H1 (cell line): ENCODE measurements around the gene NOX5. TPM values are rescaled to one million over a fixed set of nuclear protein-coding genes. Genes with fewer than 3 reads are reported as not detected.

ENCODE experiments used
- CTCF ChIA-PET: fragments of 300-600 bp; sonication (Branson Sonifier 250); formaldehyde crosslinking; loops from one replicate; lab custom pipeline; 2021; ENCODE audit not compliant: partially characterized antibody; lab: Charles Lee
- POLR2A ChIA-PET: fragments of 300-600 bp; sonication (Branson Sonifier 250); formaldehyde crosslinking; loops from one replicate; lab custom pipeline; 2021; ENCODE audit warnings: inconsistent platforms; ENCODE audit not compliant: partially characterized antibody; lab: Charles Lee
- DNase-seq, 2 experiments: peaks; one replicate each; pipeline versions ENCODE4 v3.0.0 to v3.0.0-alpha.2; 2010 to 2022; ENCODE audit warnings: low spot score in 2 of 2, low read depth in 1 of 2, mixed read lengths in 1 of 2
- FAIRE-seq: peaks from 2 replicates; lab custom pipeline; 2011; peaks lifted over from hg19 to GRCh38; lab: Jason Lieb, UNC
- H2AFZ ChIP-seq: 2 replicates; pipeline ENCODE4 v1.8.1; 2012; ENCODE audit warnings: low read length, inconsistent platforms
- H2AK5ac ChIP-seq: 2 replicates; pipeline ENCODE4 v1.6.1; 2013; ENCODE audit warnings: low read depth, low read length
- H2BK120ac ChIP-seq: replicated peaks from 2 replicates; pipeline ENCODE3; 2013; ENCODE audit warnings: low read depth, low read length, inconsistent platforms
- H2BK12ac ChIP-seq: 2 replicates; pipeline ENCODE4 v1.6.1; 2013; ENCODE audit warnings: low read depth, low read length
- H2BK15ac ChIP-seq: 2 replicates; pipeline ENCODE4 v1.6.1; 2013; ENCODE audit warnings: low read length
- H2BK20ac ChIP-seq: 2 replicates; pipeline ENCODE4 v1.6.1; 2013; ENCODE audit warnings: low read length
- H2BK5ac ChIP-seq: 2 replicates; pipeline ENCODE4 v1.6.1; 2013; ENCODE audit warnings: low read depth, low read length
- H3K14ac ChIP-seq: 2 replicates; pipeline ENCODE4 v1.6.1; 2013; ENCODE audit warnings: inconsistent platforms; ENCODE audit not compliant: insufficient read length
- H3K18ac ChIP-seq: 2 replicates; pipeline ENCODE4 v1.6.1; 2013; ENCODE audit warnings: low read length; ENCODE audit errors: extremely low read depth
- H3K23ac ChIP-seq: 2 replicates; pipeline ENCODE4 v1.6.1; 2013; ENCODE audit warnings: inconsistent platforms; ENCODE audit not compliant: insufficient read length
- H3K23me2 ChIP-seq: 2 replicates; pipeline ENCODE4 v1.6.1; 2013; ENCODE audit warnings: low read depth, low read length
- H3K27ac ChIP-seq: 2 replicates; pipeline ENCODE4 v1.6.1; 2011; ENCODE audit warnings: low read depth, low read length, inconsistent platforms
- H3K27me3 ChIP-seq, 4 experiments: replicated peaks in 1 of 4; 1 replicate in 1 of 4; 2 replicates in 3 of 4; pipeline versions ENCODE4 v1.6.1 to v1.8.1; 2011 to 2013; ENCODE audit warnings: low read length in 3 of 4, mild to moderate bottlenecking in 3 of 4, inconsistent platforms in 2 of 4, mixed read lengths in 2 of 4, moderate library complexity in 1 of 4; ENCODE audit not compliant: control insufficient read depth in 3 of 4, insufficient read depth in 3 of 4; ENCODE audit errors: extremely low read depth in 1 of 4
- H3K36me3 ChIP-seq, 4 experiments: 2 replicates each; pipeline versions ENCODE4 v1.6.1 to v1.8.1; 2011 to 2013; ENCODE audit warnings: mild to moderate bottlenecking in 4 of 4, low read length in 3 of 4, moderate library complexity in 2 of 4, control low read depth in 1 of 4, inconsistent platforms in 1 of 4; ENCODE audit not compliant: insufficient read depth in 4 of 4, control insufficient read depth in 2 of 4
- H3K4ac ChIP-seq: replicated peaks from 2 replicates; pipeline ENCODE3; 2013; ENCODE audit warnings: low read length, low read depth, mixed read lengths, inconsistent platforms; ENCODE audit not compliant: insufficient read length
- H3K4me1 ChIP-seq, 4 experiments: replicated peaks in 1 of 4; 1 replicate in 1 of 4; 2 replicates in 3 of 4; pipeline versions ENCODE4 v1.6.1 to v1.8.1; 2011 to 2013; ENCODE audit warnings: low read length in 3 of 4, inconsistent platforms in 2 of 4, mixed read lengths in 1 of 4; ENCODE audit not compliant: insufficient read depth in 4 of 4, control insufficient read depth in 3 of 4
- H3K4me2 ChIP-seq, 2 experiments: 2 replicates each; pipeline versions ENCODE4 v1.6.1 to v1.8.1; 2011 to 2013; ENCODE audit warnings: low read depth in 2 of 2, low read length in 2 of 2, control low read depth in 1 of 2, inconsistent platforms in 1 of 2, mild to moderate bottlenecking in 1 of 2; ENCODE audit not compliant: insufficient read depth in 1 of 2
- H3K4me3 ChIP-seq, 4 experiments: fragments of 200-600, 300-600 bp in 1 of 4; sonication (generic), shearing (Covaris generic), sonication (Bioruptor Twin) in 1 of 4; 2 replicates each; pipeline versions ENCODE4 v1.5.1 to v1.8.1; 2011 to 2016; ENCODE audit warnings: low read length in 4 of 4, low read depth in 3 of 4, control low read depth in 2 of 4, inconsistent platforms in 2 of 4, mild to moderate bottlenecking in 2 of 4, mixed read lengths in 1 of 4, moderate library complexity in 1 of 4; ENCODE audit not compliant: insufficient read depth in 2 of 4; ENCODE audit errors: extremely low read depth in 1 of 4
- H3K56ac ChIP-seq: replicated peaks from 2 replicates; pipeline ENCODE3; 2013; ENCODE audit warnings: low read depth, mild to moderate bottlenecking, mixed read lengths, low read length, inconsistent platforms; ENCODE audit not compliant: insufficient read length
- H3K79me1 ChIP-seq: 2 replicates; pipeline ENCODE4 v1.6.1; 2013; ENCODE audit warnings: low read depth, low read length, control low read depth
- H3K79me2 ChIP-seq, 2 experiments: 2 replicates each; pipeline versions ENCODE4 v1.6.1 to v1.8.1; 2012 to 2013; ENCODE audit warnings: low read length in 2 of 2, mild to moderate bottlenecking in 2 of 2, inconsistent platforms in 1 of 2; ENCODE audit not compliant: insufficient read depth in 2 of 2, control insufficient read depth in 1 of 2
- H3K9ac ChIP-seq, 4 experiments: replicated peaks in 1 of 4; 1 replicate in 1 of 4; 2 replicates in 3 of 4; pipeline versions ENCODE4 v1.6.1 to v1.8.1; 2011 to 2013; ENCODE audit warnings: low read depth in 3 of 4, low read length in 3 of 4, control low read depth in 2 of 4, mild to moderate bottlenecking in 2 of 4, moderate library complexity in 2 of 4, inconsistent platforms in 1 of 4; ENCODE audit errors: extremely low read depth in 1 of 4
- H3K9me3 ChIP-seq, 2 experiments: 2 replicates each; pipeline versions ENCODE4 v1.6.1 to v1.8.1; 2012 to 2013; ENCODE audit warnings: mild to moderate bottlenecking in 2 of 2, moderate library complexity in 2 of 2, control low read depth in 1 of 2, inconsistent platforms in 1 of 2, low read depth in 1 of 2, low read length in 1 of 2, mixed read lengths in 1 of 2; ENCODE audit not compliant: insufficient read depth in 2 of 2
- H4K20me1 ChIP-seq, 2 experiments: replicated peaks in 1 of 2; 2 replicates each; pipeline versions ENCODE3 to v1.8.1; 2011 to 2013; ENCODE audit warnings: inconsistent platforms in 2 of 2, low read length in 2 of 2, mild to moderate bottlenecking in 1 of 2; ENCODE audit not compliant: insufficient read depth in 2 of 2, control insufficient read depth in 1 of 2
- H4K5ac ChIP-seq: 2 replicates; pipeline ENCODE4 v1.6.1; 2013; ENCODE audit warnings: low read length, low read depth, mixed read lengths, inconsistent platforms; ENCODE audit not compliant: insufficient read length
- H4K8ac ChIP-seq: 2 replicates; pipeline ENCODE4 v1.8.0; 2013; ENCODE audit warnings: mild to moderate bottlenecking, moderate library complexity, low read length, inconsistent platforms; ENCODE audit not compliant: insufficient read depth; ENCODE audit errors: extremely low read depth
- H4K91ac ChIP-seq: replicated peaks from 2 replicates; pipeline ENCODE3; 2013; ENCODE audit warnings: low read length, mixed read lengths, inconsistent platforms; ENCODE audit not compliant: insufficient read length
- BACH1 ChIP-seq: IDR thresholded peaks from 2 replicates; pipeline ENCODE4 v1.6.1; 2012; ENCODE audit warnings: low read length, improper control_type of control experiment
- CTBP2 ChIP-seq: IDR thresholded peaks from 2 replicates; pipeline ENCODE4 v1.7.0; 2011; ENCODE audit warnings: borderline replicate concordance, mild to moderate bottlenecking, moderate library complexity, mixed read lengths, low read length; ENCODE audit not compliant: insufficient read depth, insufficient read length
- WGBS, 2 experiments: shearing (Covaris generic) in 1 of 2; methylation state at CpG; one replicate each; pipeline versions ENCODE4 v1.1.6 to v1.1.7; 2013 to 2015; ENCODE audit warnings: low lambda C conversion rate in 2 of 2, mixed read lengths in 2 of 2, inconsistent platforms in 1 of 2, low coverage in 1 of 2, missing lambda C conversion rate in 1 of 2; ENCODE audit not compliant: insufficient replicate concordance in 2 of 2, insufficient coverage in 1 of 2, insufficient read length in 1 of 2; ENCODE audit errors: extremely low coverage in 1 of 2, missing lambda C conversion rate in 1 of 2; 5-methylcytosine and 5-hydroxymethylcytosine counted together
- polyA plus RNA-seq, 7 experiments: library from polyadenylated mRNA; depleted of rRNA in 3 of 7; stranded (reverse) in 5 of 7; unstranded in 2 of 7; fragments of >200 nt in 5 of 7; fragments of 200-250 nt in 2 of 7; gene quantifications; 1 replicate in 5 of 7; 2 replicates in 1 of 7; 4 replicates in 1 of 7; pipeline versions ENCODE4 v1.2.1 to v1.2.3, GENCODE V29; 2011 to 2013; ENCODE audit warnings: missing spikeins in 2 of 7, mixed read lengths in 2 of 7
- total RNA-seq: library from RNA; stranded (reverse); fragmentation: NEBNext Ultra II Directional; extraction: Animal tissue kit (Norgen Biotek cat#: 25700); gene quantifications from 2 replicates; pipeline ENCODE4 v1.2.1, GENCODE V29; 2021

NOX5 gene
- total and polyA plus RNA-seq, 2 of the 8 experiments (the other 6 are each of a cell fraction or from before 2014, with no cell fraction given): under 0.01 TPM; not detected in 1

DNA sequence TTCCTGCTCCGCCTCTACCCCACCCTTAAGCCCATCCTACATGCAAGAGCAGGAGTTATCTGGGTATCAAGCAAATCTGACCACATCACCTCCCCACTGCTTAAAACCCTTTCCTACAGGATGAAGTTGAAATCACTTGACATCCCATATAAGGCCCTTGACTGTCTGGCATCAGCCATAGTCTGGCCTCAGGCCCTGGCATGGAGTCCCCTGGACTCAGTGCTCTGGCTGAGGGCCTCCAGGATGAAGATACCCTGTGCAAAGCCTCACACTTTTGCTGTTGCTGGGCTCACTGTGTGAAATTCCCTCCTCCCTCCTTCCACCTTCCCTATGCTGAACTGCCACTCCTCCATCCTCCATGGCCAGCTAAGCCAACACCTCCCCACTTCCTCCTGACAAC lies 80.8 kb downstream of the NOX5 start:
- 100% methylated on average over 1 of the region's 1 CpG; no CpG with 5 or more reads in 1 of the 2 experiments for WGBS, 2 experiments
- peak overlapping the region; percentile 69; the same call in 1 of the 2 replicates for H2BK12ac ChIP-seq
- TF ChIP-seq BACH1 (no peak), CTBP2 (no peak)
- TF ChIP-seq, all 59 proteins: peak for 0

More for the DNA sequence above, 80.8 kb downstream of the NOX5 start:
- H2BK120ac ChIP-seq: no peak overlapping the region
- H3K4ac ChIP-seq: no peak overlapping the region
- no peak overlapping the region for H4K91ac ChIP-seq
- H3K4me3 ChIP-seq: no peak overlapping the region
- no peak overlapping the region for H2AK5ac ChIP-seq
- H4K20me1 ChIP-seq: no peaks in the 10 kb centered on the region
- peaks cover 18 to 37% (median 27%) of the 10 kb centered on the region in 4 experiments for H3K4me1 ChIP-seq
- no peak overlapping the region for H3K18ac ChIP-seq
- no peak overlapping the region for H3K9ac ChIP-seq
- H3K4me2 ChIP-seq: no peak overlapping the region
- no peak overlapping the region for H4K5ac ChIP-seq
- no peak overlapping the region for H3K14ac ChIP-seq
- POLR2A ChIA-PET: interaction anchor here (1.4 to 1.5 kb wide), 2 partner anchors 9 to 24 kb away, joined by 4 to 5 read pairs; no protein-coding TSS in a partner anchor
- H2AFZ ChIP-seq: no peak overlapping the region
- no peak for DNase-seq
- H3K9me3 ChIP-seq: no peaks in the 10 kb centered on the region
- no peak for FAIRE-seq
- peak overlapping the region; percentile 61; the same call in 1 of the 2 replicates for H2BK15ac ChIP-seq
- H3K56ac ChIP-seq: no peak overlapping the region
- no peak overlapping the region for H3K27ac ChIP-seq
- peak overlapping the region; percentile 21; the same call in 1 of the 2 replicates for H2BK5ac ChIP-seq
- H3K23ac ChIP-seq: no peak overlapping the region
- H3K79me1 ChIP-seq: no peaks in the 10 kb centered on the region
- no peaks in the 10 kb centered on the region for H3K79me2 ChIP-seq
- no peaks in the 10 kb centered on the region for H3K36me3 ChIP-seq
- H2BK20ac ChIP-seq: no peak overlapping the region
- H3K23me2 ChIP-seq: peaks cover 3% of the 10 kb centered on the region; the same call in 1 of the 2 replicates
- H4K8ac ChIP-seq: no peak overlapping the region
- no peaks in the 10 kb centered on the region; a peak in 1 of 7 replicates for H3K27me3 ChIP-seq
- CTCF ChIA-PET: interaction anchor here (0.8 to 1.2 kb wide), 4 partner anchors 10 to 130 kb away, joined by 3 to 4 read pairs (median 3); no protein-coding TSS in a partner anchor
